OCI-LY7 (cell line): ENCODE results near the gene LRRC8C.

Experiments used
- EZH2phosphoT487 ChIP-seq: fragments of 200-600 bp; sonication (generic); IDR thresholded peaks from 2 replicates; pipeline ENCODE4 v1.6.1; 2018; ENCODE audit warnings: low read depth, borderline replicate concordance, mild to moderate bottlenecking, mixed run types, antibody characterized with exemption, low read length, moderate library complexity, mixed read lengths
- TF ChIP-seq, protein P1 (sequence below): fragments of 200-600 bp; sonication (generic); conservative IDR thresholded peaks from 2 replicates; pipeline ENCODE4 v1.5.1; 2014; ENCODE audit warnings: mild to moderate bottlenecking, antibody characterized with exemption, low read length, moderate library complexity, mixed read lengths

DNA sequence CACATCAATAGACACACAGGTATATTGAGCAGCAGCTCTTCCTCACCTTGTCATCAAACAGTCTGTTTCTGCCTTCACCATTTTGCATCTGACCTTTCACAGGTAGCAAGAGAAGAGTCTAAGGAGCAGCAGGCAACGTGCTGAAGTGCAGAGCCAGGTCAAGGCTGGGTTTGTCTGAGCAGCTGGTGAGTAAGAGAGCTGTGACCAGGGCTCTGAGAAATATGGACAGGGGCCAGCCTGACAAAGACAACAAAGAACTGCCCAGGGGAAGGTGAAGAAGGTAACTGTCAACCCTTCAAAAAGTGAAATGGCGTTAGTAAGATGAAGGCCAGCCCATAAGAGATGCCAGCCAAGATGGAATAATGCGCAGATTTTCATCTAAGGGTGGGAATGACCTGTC, 129.0 kb downstream of the LRRC8C start:
- TF ChIP-seq, protein P1, sequence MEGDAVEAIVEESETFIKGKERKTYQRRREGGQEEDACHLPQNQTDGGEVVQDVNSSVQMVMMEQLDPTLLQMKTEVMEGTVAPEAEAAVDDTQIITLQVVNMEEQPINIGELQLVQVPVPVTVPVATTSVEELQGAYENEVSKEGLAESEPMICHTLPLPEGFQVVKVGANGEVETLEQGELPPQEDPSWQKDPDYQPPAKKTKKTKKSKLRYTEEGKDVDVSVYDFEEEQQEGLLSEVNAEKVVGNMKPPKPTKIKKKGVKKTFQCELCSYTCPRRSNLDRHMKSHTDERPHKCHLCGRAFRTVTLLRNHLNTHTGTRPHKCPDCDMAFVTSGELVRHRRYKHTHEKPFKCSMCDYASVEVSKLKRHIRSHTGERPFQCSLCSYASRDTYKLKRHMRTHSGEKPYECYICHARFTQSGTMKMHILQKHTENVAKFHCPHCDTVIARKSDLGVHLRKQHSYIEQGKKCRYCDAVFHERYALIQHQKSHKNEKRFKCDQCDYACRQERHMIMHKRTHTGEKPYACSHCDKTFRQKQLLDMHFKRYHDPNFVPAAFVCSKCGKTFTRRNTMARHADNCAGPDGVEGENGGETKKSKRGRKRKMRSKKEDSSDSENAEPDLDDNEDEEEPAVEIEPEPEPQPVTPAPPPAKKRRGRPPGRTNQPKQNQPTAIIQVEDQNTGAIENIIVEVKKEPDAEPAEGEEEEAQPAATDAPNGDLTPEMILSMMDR, result no peak
- no peak for TF ChIP-seq EZH2phosphoT487
